SK-N-SH treated with all-trans-retinoic acid at 6 μM for 48 hours (cell line): ENCODE measurements around the gene TREH.

ENCODE experiments used
- ATAC-seq: fragments of 200-7000 bp; cut with Tn5 transposase; 3 replicates; pipeline ENCODE4 v1.9.1; 2020; ENCODE audit warnings: mild to moderate bottlenecking, moderate library complexity
- ARNTL ChIP-seq: fragments of 450-650 bp; formaldehyde crosslinking; IDR thresholded peaks from 2 replicates; pipeline ENCODE4 v1.5.0; 2020; ENCODE audit warnings: low read depth, mild to moderate bottlenecking, moderate library complexity, borderline replicate concordance
- BACH2 ChIP-seq: fragments of 250-450 bp; sonication (Bioruptor Pico); IDR thresholded peaks from 2 replicates; pipeline ENCODE4 v1.9.0; 2021; ENCODE audit warnings: mild to moderate bottlenecking, borderline replicate concordance
- CSDC2 ChIP-seq: fragments of 250-450 bp; sonication (Bioruptor Pico); IDR thresholded peaks from 2 replicates; pipeline ENCODE4 v1.5.0; 2020; ENCODE audit warnings: mild to moderate bottlenecking, moderate library complexity
- ESRRG ChIP-seq: fragments of 250-450 bp; sonication (Bioruptor Pico); IDR thresholded peaks from 2 replicates; pipeline ENCODE4 v1.6.1; 2021; ENCODE audit warnings: mild to moderate bottlenecking
- GLIS3 ChIP-seq: fragments of 250-450 bp; sonication (Bioruptor Pico); IDR thresholded peaks from 2 replicates; pipeline ENCODE4 v1.5.0; 2020; ENCODE audit warnings: mild to moderate bottlenecking, moderate library complexity
- ISL1 ChIP-seq: fragments of 250-450 bp; sonication (Bioruptor Pico); IDR thresholded peaks from 2 replicates; pipeline ENCODE4 v2.1.2; 2022; ENCODE audit warnings: mild to moderate bottlenecking, moderate library complexity
- PPARA ChIP-seq: fragments of 250-450 bp; sonication (Bioruptor Pico); IDR thresholded peaks from 2 replicates; pipeline ENCODE4 v1.5.0; 2020; ENCODE audit warnings: mild to moderate bottlenecking, borderline replicate concordance
- RARB ChIP-seq: fragments of 250-450 bp; sonication (Bioruptor Pico); IDR thresholded peaks from 2 replicates; pipeline ENCODE4 v1.8.0; 2021; ENCODE audit warnings: mild to moderate bottlenecking, moderate library complexity
- SNAI2 ChIP-seq: fragments of 250-450 bp; sonication (Bioruptor Pico); IDR thresholded peaks from 2 replicates; pipeline ENCODE4 v1.5.0; 2020; ENCODE audit warnings: mild to moderate bottlenecking, moderate library complexity
- TCF4 ChIP-seq: fragments of 250-450 bp; sonication (Bioruptor Pico); IDR thresholded peaks from 2 replicates; pipeline ENCODE4 v1.8.0; 2021; ENCODE audit warnings: mild to moderate bottlenecking, moderate library complexity, borderline replicate concordance
- TOX ChIP-seq: fragments of 250-450 bp; sonication (Bioruptor Pico); IDR thresholded peaks from 2 replicates; pipeline ENCODE4 v1.8.0; 2021; ENCODE audit warnings: mild to moderate bottlenecking, moderate library complexity, borderline replicate concordance
- ZC3H10 ChIP-seq: fragments of 250-450 bp; sonication (Bioruptor Pico); IDR thresholded peaks from 2 replicates; pipeline ENCODE4 v1.5.1; 2021; ENCODE audit warnings: mild to moderate bottlenecking, moderate library complexity
- ZFP3 ChIP-seq: fragments of 250-450 bp; sonication (Bioruptor Pico); IDR thresholded peaks from 2 replicates; pipeline ENCODE4 v1.5.0; 2020; ENCODE audit warnings: mild to moderate bottlenecking, moderate library complexity
- ZFP30 ChIP-seq: fragments of 450-650 bp; formaldehyde crosslinking; IDR thresholded peaks from 2 replicates; pipeline ENCODE4 v1.5.0; 2022; ENCODE audit warnings: mild to moderate bottlenecking, moderate library complexity
- ZNF565 ChIP-seq: fragments of 450-650 bp; formaldehyde crosslinking; conservative IDR thresholded peaks from 2 replicates; pipeline ENCODE4 v1.5.0; 2020; ENCODE audit warnings: low read depth, mild to moderate bottlenecking, moderate library complexity
- ZNF70 ChIP-seq: fragments of 450-650 bp; formaldehyde crosslinking; IDR thresholded peaks from 2 replicates; pipeline ENCODE4 v1.5.0; 2020; ENCODE audit warnings: mild to moderate bottlenecking, moderate library complexity
- ZNF8 ChIP-seq: fragments of 450-650 bp; formaldehyde crosslinking; IDR thresholded peaks from 2 replicates; pipeline ENCODE4 v1.5.0; 2020; ENCODE audit warnings: mild to moderate bottlenecking, moderate library complexity
- TF ChIP-seq, protein P1 (sequence below): fragments of 250-450 bp; sonication (Bioruptor Pico); IDR thresholded peaks from 2 replicates; pipeline ENCODE4 v1.5.1; 2020; ENCODE audit warnings: low read depth, mild to moderate bottlenecking, moderate library complexity
- TF ChIP-seq, protein P2 (sequence below): fragments of 250-450 bp; sonication (Bioruptor Pico); IDR thresholded peaks from 2 replicates; pipeline ENCODE4 v1.8.0; 2020; ENCODE audit warnings: mild to moderate bottlenecking, moderate library complexity, borderline replicate concordance
- TF ChIP-seq, protein P3 (sequence below): fragments of 250-450 bp; sonication (Bioruptor Pico); IDR thresholded peaks from 2 replicates; pipeline ENCODE4 v1.8.0; 2021; ENCODE audit warnings: low read depth, mild to moderate bottlenecking, moderate library complexity, borderline replicate concordance
- TF ChIP-seq, protein P4 (sequence below): fragments of 250-450 bp; sonication (Bioruptor Pico); IDR thresholded peaks from 2 replicates; pipeline ENCODE4 v1.5.1; 2021; ENCODE audit warnings: mild to moderate bottlenecking, moderate library complexity
- TF ChIP-seq, protein P5 (sequence below): fragments of 250-450 bp; sonication (Bioruptor Pico); IDR thresholded peaks from 2 replicates; pipeline ENCODE4 v1.5.0; 2020; ENCODE audit warnings: mild to moderate bottlenecking, moderate library complexity

TREH gene

DNA sequence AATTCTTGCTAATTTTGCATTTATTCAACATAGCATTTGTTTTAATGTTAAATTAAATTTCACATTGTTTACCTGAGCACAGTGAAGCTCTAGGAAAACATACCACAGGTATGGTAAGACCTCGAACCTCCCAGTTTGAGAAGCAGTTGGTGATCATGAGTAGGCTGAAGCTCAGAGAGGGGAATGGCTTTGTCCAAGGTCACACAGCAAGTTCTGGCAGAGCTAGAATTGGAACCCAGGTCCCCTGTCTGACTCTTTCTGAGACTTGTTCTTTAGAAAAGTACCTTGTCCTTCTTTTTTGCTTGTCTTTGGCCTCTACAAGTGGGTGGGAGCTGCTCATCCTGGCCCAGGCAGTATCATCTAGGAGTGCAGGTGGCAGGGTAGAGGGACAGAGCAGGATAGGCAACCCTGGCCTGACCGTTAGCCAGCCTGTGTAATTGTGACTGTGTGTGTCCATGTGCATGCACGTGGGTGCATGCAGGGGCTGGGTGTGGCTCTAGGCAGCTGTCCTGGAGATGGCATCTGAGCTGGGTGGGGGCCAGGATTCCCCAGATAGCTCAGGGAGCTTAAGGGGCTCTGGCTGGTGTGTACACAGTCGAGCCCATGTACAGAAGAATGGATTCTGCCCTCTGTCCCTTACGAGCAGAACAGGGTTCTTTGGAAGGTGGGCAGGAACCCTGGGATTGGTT is 50.4 kb downstream of the TREH start:
- TF ChIP-seq ARNTL (CRISPR knock-in tag) (no peak), CSDC2 (CRISPR knock-in tag) (no peak), BACH2 (CRISPR knock-in tag) (no peak), ESRRG (CRISPR knock-in tag) (no peak), ZC3H10 (CRISPR knock-in tag) (no peak), ISL1 (CRISPR knock-in tag) (no peak), SNAI2 (CRISPR knock-in tag) (no peak)
- TF ChIP-seq, protein P1, sequence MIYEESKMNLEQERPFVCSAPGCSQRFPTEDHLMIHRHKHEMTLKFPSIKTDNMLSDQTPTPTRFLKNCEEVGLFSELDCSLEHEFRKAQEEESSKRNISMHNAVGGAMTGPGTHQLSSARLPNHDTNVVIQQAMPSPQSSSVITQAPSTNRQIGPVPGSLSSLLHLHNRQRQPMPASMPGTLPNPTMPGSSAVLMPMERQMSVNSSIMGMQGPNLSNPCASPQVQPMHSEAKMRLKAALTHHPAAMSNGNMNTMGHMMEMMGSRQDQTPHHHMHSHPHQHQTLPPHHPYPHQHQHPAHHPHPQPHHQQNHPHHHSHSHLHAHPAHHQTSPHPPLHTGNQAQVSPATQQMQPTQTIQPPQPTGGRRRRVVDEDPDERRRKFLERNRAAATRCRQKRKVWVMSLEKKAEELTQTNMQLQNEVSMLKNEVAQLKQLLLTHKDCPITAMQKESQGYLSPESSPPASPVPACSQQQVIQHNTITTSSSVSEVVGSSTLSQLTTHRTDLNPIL (CRISPR knock-in tag), result no peak
- TF ChIP-seq, protein P2, sequence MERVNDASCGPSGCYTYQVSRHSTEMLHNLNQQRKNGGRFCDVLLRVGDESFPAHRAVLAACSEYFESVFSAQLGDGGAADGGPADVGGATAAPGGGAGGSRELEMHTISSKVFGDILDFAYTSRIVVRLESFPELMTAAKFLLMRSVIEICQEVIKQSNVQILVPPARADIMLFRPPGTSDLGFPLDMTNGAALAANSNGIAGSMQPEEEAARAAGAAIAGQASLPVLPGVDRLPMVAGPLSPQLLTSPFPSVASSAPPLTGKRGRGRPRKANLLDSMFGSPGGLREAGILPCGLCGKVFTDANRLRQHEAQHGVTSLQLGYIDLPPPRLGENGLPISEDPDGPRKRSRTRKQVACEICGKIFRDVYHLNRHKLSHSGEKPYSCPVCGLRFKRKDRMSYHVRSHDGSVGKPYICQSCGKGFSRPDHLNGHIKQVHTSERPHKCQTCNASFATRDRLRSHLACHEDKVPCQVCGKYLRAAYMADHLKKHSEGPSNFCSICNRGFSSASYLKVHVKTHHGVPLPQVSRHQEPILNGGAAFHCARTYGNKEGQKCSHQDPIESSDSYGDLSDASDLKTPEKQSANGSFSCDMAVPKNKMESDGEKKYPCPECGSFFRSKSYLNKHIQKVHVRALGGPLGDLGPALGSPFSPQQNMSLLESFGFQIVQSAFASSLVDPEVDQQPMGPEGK (CRISPR knock-in tag), result no peak
- TF ChIP-seq, all 23 proteins: peak for 0
- ATAC-seq, result no peak

DNA sequence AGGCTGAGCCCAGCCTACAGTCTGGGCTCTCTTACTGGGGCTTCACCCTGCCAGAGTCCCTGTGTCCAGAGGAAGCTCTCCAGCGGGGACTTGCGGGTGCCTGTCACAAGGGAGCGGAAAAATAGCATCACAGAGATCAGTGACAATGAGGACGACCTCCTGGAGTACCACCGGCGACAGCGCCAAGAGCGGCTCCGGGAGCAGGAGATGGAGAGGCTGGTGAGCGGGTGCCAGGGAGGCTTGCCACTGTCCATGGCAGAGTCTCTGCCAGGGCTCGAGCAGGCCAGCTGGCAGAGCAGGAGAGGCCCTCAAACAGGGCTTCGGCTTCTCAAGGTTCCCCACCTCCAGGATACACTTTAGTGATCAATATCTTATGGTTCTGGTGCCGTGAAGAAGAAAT is 51.0 kb downstream of the TREH start:
- no peak for ATAC-seq
- TF ChIP-seq, protein P3, sequence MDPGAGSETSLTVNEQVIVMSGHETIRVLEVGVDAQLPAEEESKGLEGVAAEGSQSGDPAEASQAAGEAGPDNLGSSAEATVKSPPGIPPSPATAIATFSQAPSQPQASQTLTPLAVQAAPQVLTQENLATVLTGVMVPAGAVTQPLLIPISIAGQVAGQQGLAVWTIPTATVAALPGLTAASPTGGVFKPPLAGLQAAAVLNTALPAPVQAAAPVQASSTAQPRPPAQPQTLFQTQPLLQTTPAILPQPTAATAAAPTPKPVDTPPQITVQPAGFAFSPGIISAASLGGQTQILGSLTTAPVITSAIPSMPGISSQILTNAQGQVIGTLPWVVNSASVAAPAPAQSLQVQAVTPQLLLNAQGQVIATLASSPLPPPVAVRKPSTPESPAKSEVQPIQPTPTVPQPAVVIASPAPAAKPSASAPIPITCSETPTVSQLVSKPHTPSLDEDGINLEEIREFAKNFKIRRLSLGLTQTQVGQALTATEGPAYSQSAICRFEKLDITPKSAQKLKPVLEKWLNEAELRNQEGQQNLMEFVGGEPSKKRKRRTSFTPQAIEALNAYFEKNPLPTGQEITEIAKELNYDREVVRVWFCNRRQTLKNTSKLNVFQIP (CRISPR knock-in tag), result no peak
- no peak for TF ChIP-seq SNAI2 (CRISPR knock-in tag)
- TF ChIP-seq, protein P1 (CRISPR knock-in tag), result no peak
- TF ChIP-seq ZFP3, result no peak
- TF ChIP-seq, protein P4, sequence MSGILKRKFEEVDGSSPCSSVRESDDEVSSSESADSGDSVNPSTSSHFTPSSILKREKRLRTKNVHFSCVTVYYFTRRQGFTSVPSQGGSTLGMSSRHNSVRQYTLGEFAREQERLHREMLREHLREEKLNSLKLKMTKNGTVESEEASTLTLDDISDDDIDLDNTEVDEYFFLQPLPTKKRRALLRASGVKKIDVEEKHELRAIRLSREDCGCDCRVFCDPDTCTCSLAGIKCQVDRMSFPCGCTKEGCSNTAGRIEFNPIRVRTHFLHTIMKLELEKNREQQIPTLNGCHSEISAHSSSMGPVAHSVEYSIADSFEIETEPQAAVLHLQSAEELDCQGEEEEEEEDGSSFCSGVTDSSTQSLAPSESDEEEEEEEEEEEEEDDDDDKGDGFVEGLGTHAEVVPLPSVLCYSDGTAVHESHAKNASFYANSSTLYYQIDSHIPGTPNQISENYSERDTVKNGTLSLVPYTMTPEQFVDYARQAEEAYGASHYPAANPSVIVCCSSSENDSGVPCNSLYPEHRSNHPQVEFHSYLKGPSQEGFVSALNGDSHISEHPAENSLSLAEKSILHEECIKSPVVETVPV (CRISPR knock-in tag), result no peak
- TF ChIP-seq ZC3H10 (CRISPR knock-in tag), result no peak
- TF ChIP-seq ZNF8, result no peak
- no peak for TF ChIP-seq ZNF565 (CRISPR knock-in tag)
- no peak for TF ChIP-seq ESRRG (CRISPR knock-in tag)
- no peak for TF ChIP-seq TOX
- TF ChIP-seq TCF4, result no peak
- TF ChIP-seq ISL1 (CRISPR knock-in tag), result no peak
- no peak for TF ChIP-seq GLIS3 (CRISPR knock-in tag)
- TF ChIP-seq ZFP30 (CRISPR knock-in tag), result no peak
- TF ChIP-seq CSDC2 (CRISPR knock-in tag), result no peak
- TF ChIP-seq RARB, result no peak
- TF ChIP-seq, protein P2 (CRISPR knock-in tag), result no peak

DNA sequence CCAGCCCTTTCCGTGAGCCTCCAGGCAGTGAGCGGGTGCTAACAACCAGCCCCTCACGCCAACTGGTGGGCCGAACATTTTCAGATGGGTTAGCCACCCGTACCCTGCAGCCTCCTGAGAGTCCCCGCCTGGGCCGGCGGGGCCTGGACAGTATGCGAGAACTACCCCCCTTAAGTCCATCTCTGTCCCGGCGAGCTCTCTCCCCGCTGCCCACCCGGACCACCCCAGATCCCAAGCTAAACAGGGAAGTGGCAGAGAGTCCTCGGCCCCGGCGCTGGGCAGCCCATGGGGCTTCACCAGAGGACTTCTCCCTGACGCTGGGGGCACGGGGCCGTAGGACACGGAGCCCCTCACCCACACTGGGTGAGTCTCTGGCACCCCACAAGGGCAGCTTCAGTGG is 51.4 kb downstream of the TREH start:
- no peak for ATAC-seq
- TF ChIP-seq RARB, result no peak
- TF ChIP-seq TOX, result no peak
- TF ChIP-seq, protein P5, sequence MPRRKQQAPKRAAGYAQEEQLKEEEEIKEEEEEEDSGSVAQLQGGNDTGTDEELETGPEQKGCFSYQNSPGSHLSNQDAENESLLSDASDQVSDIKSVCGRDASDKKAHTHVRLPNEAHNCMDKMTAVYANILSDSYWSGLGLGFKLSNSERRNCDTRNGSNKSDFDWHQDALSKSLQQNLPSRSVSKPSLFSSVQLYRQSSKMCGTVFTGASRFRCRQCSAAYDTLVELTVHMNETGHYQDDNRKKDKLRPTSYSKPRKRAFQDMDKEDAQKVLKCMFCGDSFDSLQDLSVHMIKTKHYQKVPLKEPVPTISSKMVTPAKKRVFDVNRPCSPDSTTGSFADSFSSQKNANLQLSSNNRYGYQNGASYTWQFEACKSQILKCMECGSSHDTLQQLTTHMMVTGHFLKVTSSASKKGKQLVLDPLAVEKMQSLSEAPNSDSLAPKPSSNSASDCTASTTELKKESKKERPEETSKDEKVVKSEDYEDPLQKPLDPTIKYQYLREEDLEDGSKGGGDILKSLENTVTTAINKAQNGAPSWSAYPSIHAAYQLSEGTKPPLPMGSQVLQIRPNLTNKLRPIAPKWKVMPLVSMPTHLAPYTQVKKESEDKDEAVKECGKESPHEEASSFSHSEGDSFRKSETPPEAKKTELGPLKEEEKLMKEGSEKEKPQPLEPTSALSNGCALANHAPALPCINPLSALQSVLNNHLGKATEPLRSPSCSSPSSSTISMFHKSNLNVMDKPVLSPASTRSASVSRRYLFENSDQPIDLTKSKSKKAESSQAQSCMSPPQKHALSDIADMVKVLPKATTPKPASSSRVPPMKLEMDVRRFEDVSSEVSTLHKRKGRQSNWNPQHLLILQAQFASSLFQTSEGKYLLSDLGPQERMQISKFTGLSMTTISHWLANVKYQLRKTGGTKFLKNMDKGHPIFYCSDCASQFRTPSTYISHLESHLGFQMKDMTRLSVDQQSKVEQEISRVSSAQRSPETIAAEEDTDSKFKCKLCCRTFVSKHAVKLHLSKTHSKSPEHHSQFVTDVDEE (CRISPR knock-in tag), result no peak
- TF ChIP-seq, protein P4 (CRISPR knock-in tag), result no peak
- no peak for TF ChIP-seq ZNF565 (CRISPR knock-in tag)
- TF ChIP-seq ZNF8, result no peak
- no peak for TF ChIP-seq ZNF70 (CRISPR knock-in tag)
- TF ChIP-seq PPARA (CRISPR knock-in tag), result no peak
